ENCODE results near the gene ULBP2. TPM values are rescaled to one million over a fixed set of nuclear protein-coding genes. Genes with fewer than 3 reads are reported as not detected.
"Not testable (repeated sequence)": the region's sequence is repeated elsewhere in the genome, so short reads cannot be mapped to it uniquely, and the experiment has no call there.

Gene ULBP2
- total RNA-seq, 1 donor: 6.9 TPM

DNA sequence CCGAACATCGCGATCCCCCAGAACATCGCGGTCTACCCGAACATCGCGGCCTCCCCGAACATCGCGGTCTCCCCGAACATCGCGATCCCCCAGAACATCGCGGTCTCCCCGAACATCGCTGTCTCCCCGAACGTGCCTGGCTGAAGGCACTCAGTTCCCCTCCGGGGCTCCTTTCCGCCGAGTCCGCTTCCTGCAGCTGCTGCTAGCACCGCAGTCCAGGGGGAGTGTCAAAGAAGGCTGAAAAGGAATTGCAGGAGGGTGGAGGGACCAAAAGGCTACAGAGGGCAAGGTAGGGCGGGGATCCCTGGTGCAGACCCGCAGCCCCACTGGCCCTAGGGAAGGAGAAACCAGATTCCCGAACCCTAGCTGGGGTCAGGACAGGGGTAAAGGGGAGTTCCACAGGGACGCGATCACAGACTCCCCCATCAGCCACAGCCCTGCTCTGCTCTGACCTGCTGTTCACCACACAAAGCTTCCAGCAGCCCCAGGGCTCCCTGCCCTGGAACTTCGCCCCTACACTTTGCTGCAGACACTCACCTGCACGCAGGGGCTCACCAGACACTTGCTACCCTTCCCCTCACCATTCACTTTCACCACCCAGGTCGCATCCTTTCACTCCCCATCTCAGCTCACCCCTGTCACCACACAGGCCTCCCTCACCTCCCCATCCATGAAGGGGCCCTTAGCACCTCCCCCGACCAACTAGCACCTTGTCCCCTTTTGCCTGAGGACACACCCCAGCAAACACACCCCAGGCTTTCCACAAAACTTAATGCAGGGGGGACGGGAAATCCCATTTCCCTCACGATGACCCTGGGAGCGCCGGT lies 23.6 kb downstream of the ULBP2 start:
- H3K4me3 ChIP-seq (ENCODE audit: low read depth, low read length): peak overlapping the region; percentile 50
- TF ChIP-seq, protein P1, sequence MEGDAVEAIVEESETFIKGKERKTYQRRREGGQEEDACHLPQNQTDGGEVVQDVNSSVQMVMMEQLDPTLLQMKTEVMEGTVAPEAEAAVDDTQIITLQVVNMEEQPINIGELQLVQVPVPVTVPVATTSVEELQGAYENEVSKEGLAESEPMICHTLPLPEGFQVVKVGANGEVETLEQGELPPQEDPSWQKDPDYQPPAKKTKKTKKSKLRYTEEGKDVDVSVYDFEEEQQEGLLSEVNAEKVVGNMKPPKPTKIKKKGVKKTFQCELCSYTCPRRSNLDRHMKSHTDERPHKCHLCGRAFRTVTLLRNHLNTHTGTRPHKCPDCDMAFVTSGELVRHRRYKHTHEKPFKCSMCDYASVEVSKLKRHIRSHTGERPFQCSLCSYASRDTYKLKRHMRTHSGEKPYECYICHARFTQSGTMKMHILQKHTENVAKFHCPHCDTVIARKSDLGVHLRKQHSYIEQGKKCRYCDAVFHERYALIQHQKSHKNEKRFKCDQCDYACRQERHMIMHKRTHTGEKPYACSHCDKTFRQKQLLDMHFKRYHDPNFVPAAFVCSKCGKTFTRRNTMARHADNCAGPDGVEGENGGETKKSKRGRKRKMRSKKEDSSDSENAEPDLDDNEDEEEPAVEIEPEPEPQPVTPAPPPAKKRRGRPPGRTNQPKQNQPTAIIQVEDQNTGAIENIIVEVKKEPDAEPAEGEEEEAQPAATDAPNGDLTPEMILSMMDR (IDR thresholded peaks at IDR 0.05; ENCODE audit: insufficient read depth, low read depth, low read length): no peak
- DNase-seq (ENCODE audit: low read depth): peak; percentile 9

DNA sequence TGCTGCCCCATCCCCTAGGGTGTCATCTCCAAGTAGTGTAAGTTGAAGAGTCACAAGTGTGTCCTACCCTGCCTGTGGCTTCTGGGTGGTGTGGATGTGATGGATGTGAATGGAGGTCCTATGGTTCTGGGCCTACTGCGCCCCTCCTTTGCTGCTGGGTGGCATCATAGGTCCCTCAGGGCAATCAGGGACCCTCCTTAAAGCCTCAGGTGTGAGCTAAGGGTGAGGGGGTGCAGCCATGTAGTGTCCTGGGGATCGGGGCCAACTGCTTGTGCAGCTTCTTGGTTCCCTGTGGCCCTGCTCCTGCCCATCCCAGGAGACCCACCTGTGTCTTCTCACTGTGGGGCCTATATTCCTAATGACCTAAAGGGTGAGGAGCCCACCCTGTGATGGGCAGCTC lies 24.5 kb downstream of the ULBP2 start:
- DNase-seq (ENCODE audit: low read depth): not testable (repeated sequence)

DNA sequence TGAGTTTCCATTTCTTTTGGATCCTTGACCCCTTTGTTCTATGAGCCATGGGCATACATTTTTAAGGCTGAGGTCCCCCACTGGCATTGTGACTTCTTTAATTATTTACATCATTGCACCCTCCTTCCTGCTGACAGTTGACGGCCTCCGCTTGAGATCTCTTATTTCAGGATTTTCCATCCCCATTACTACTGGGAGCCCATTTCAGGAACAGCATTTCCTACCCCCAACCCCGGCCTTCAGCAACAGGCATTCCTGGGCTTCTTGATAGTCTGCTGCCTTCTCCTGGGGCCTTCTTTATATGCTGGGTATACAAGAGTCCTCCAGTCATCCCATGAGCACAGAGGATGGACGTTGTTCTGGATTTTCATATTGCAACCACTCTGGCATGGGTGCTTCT lies 25.8 kb downstream of the ULBP2 start:
- TF ChIP-seq, protein P1 (IDR thresholded peaks at IDR 0.05; ENCODE audit: insufficient read depth, low read depth, low read length): no peak
- no peak overlapping the region for H3K4me3 ChIP-seq (ENCODE audit: low read depth, low read length)
- DNase-seq (ENCODE audit: low read depth): no peak

More for the DNA sequence above, 24.5 kb downstream of the ULBP2 start:
- H3K4me3 ChIP-seq (ENCODE audit: low read depth, low read length): not testable (repeated sequence)

DNA sequence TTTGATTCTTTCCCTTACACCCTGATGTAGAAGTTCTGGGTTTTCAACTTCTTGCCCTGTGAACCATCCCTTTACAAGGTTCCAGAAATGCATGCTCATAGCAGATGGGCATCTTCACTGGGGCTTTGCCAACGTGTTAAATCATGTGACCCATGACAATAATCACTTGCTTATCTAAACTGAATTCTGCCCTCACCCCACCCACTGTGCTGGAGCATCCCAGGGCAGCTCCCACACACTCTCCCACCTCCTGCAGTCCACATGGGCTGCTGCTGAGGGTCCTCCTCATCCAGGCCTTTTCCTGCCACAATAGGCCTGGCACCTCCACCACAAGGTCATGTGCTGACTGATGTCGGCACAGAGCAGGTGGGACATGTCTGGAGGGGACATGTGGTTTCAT lies 26.2 kb downstream of the ULBP2 start:
- not testable (repeated sequence) for DNase-seq (ENCODE audit: low read depth)

DNA sequence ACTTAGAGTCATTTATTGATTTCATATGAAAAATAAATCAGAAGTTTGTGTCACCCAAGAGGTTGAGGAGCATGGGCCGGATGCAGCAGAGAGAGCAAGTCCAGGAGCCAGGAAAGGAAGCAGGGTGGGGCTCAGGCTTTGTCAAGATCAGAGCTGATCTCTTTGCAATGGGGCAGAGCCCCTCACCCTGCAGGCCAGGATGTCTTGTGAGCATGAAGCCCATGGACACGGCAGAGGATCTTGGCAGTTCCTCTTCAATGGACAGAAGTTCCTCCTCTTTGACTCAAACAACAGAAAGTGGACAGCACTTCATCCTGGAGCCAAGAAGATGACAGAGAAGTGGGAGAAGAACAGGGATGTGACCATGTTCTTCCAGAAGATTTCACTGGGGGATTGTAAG lies 27.1 kb downstream of the ULBP2 start:
- not testable (repeated sequence) for H3K4me3 ChIP-seq (ENCODE audit: low read depth, low read length); DNase-seq (ENCODE audit: low read depth)

More for the DNA sequence above, 26.2 kb downstream of the ULBP2 start:
- H3K4me3 ChIP-seq (ENCODE audit: low read depth, low read length): not testable (repeated sequence)

DNA sequence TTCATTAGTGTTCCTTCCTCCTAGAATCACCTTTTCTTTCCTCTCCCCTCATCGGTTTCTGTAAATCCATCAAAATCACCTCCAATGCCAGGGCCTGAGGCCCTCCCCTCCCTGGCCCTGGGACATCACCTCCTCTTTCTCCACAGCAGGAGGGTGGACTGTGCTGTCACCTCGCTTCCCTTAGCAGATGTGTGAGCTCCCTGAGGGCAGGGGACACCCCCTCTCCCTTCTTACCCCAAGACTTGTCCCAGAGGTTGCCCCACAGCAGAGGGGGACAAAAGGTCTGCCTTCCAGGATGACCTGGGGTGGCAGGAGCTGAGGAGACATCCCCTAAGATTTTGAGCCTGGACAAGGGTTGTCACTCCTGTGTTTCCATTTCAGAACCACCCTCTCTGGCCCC lies 27.8 kb downstream of the ULBP2 start:
- TF ChIP-seq, protein P1 (IDR thresholded peaks at IDR 0.05; ENCODE audit: insufficient read depth, low read depth, low read length): no peak
- DNase-seq (ENCODE audit: low read depth): no peak

DNA sequence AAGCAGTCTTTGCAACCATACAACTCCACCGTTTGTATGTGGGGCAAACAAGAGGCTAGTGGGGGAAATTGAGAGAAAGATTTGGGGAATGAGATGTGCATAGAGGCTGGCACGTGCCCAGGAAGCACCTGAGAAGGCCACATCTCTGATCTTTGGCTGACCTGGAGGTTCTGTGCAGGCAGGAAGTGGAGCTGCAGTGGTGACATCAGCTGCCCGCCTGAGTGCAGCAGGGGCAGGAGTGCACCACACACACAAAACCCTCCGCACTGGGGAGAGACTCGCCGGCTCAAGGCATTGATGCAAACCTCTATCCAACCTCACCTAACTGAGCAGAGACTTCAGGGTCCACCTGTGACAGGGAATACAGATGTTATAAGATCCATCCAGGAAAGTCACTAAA lies 32.6 kb downstream of the ULBP2 start:
- not testable (repeated sequence) for H3K4me3 ChIP-seq (ENCODE audit: low read depth, low read length)

More for the DNA sequence above, 27.8 kb downstream of the ULBP2 start:
- H3K4me3 ChIP-seq (ENCODE audit: low read depth, low read length): no peak overlapping the region

DNA sequence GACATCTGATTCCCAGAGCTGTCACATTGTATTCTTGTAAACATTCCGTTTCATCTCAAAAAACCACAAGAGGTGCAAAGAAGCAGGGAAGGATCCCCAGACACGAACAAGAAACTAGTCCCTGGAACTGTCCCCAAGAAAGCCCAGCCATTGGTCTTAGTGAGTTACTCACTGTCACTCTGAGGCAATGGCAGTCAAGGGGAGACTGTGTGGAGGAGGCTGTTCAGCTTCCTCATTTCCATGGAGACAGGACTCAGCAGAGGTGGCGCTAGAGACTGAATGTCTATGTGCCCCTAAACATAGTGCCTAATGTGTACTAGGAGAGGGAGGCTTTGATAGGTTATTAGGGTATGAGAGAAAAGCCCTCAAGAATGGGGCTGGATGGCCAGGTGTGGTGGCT lies 33.0 kb downstream of the ULBP2 start:
- H3K4me3 ChIP-seq (ENCODE audit: low read depth, low read length): no peak overlapping the region
- TF ChIP-seq, protein P1 (IDR thresholded peaks at IDR 0.05; ENCODE audit: insufficient read depth, low read depth, low read length): no peak
- no peak for DNase-seq (ENCODE audit: low read depth)

More for the DNA sequence above, 32.6 kb downstream of the ULBP2 start:
- not testable (repeated sequence) for DNase-seq (ENCODE audit: low read depth)

DNA sequence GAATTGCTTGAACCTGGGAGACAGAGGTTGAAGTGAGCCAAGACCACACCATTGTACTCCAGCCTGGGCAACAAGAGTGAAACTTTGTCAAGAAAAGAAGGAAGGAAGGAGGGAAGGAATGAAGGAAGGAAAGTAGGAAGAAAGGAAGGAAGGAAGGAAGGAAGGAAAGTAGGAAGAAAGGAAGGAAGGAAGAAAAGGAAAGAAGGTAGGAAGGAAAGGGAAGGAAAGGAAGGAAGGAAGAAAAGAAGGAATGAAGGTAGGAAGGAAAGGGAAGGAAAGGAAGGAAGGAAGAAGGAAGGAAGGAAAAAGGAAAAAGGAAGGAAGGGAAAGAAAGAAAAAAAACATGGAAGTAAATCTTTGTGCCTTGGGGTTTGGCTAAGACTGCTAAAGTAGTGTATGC lies 33.6 kb downstream of the ULBP2 start:
- H3K4me3 ChIP-seq (ENCODE audit: low read depth, low read length): no peak overlapping the region
- DNase-seq (ENCODE audit: low read depth): no peak
- TF ChIP-seq, protein P1 (IDR thresholded peaks at IDR 0.05; ENCODE audit: insufficient read depth, low read depth, low read length): no peak
